Chondrocyte (in vitro differentiated cells): ENCODE data around the gene GALNT1. TPM values are rescaled to one million over a fixed set of nuclear protein-coding genes. Genes with fewer than 3 reads are reported as not detected.

Experiments
- DNase-seq: peaks from one replicate; pipeline ENCODE4 v3.0.0; 2021; ENCODE audit warnings: mixed read lengths, low spot score
- H3K27ac Mint-ChIP-seq: one replicate; pipeline ENCODE4 v1.8.0; 2021; ENCODE audit warnings: mild to moderate bottlenecking, moderate library complexity, mixed read lengths; ENCODE audit not compliant: unreplicated experiment
- H3K27me3 Mint-ChIP-seq: 2 replicates; pipeline ENCODE4 v1.8.0; 2021; ENCODE audit warnings: low read depth, mixed read lengths
- H3K36me3 Mint-ChIP-seq: 2 replicates; pipeline ENCODE4 v1.8.0; 2021; ENCODE audit warnings: low read depth, mixed read lengths
- H3K4me1 Mint-ChIP-seq: 2 replicates; pipeline ENCODE4 v1.8.0; 2021; ENCODE audit warnings: low read depth, mild to moderate bottlenecking, mixed read lengths
- H3K4me3 Mint-ChIP-seq: one replicate; pipeline ENCODE4 v1.8.0; 2021; ENCODE audit warnings: mild to moderate bottlenecking, moderate library complexity, mixed read lengths; ENCODE audit not compliant: unreplicated experiment
- H3K9me3 Mint-ChIP-seq: 2 replicates; pipeline ENCODE4 v1.8.0; 2021; ENCODE audit warnings: low read depth, mixed read lengths
- total RNA-seq: library from RNA; stranded (reverse); gene quantifications from 3 replicates; pipeline ENCODE4 v1.2.1, GENCODE V29; 2021
- TF ChIP-seq, protein P1 (sequence below): fragments of 200-600 bp; sonication (generic); IDR thresholded peaks from 2 replicates; pipeline ENCODE4 v1.5.0; 2021; ENCODE audit warnings: antibody characterized with exemption, mild to moderate bottlenecking, moderate library complexity

GALNT1 gene
- total RNA-seq, 1 donor from 2014 or later = 228 TPM

DNA sequence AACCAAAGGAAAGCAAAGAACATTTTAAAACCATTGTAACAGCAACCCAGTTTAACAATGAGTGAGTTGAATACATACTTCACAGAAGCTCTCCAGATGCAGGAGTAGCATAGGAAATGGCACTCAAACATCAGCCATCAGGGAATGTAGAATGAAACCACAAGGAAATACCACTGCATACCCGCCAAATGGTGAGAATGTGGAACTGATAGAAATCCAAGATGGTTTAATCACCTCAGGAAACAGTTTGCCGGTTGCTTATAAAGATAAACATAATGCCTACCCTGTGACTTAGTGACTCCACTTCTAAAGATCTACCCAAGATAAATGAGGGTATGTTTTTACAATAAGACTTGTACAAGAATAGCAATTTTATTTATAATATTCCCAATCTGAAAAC lies 132.0 kb downstream of the GALNT1 start:
- Mint-ChIP-seq H3K27me3 (no peaks in the 10 kb centered on the region), H3K4me1 (peaks cover 11% of the 10 kb centered on the region), H3K36me3 (peaks cover 36% of the 10 kb centered on the region), H3K9me3 (peaks cover 24% of the 10 kb centered on the region), H3K4me3 (no peak overlapping the region), H3K27ac (no peak overlapping the region)
- DNase-seq = no peak
- TF ChIP-seq, protein P1, sequence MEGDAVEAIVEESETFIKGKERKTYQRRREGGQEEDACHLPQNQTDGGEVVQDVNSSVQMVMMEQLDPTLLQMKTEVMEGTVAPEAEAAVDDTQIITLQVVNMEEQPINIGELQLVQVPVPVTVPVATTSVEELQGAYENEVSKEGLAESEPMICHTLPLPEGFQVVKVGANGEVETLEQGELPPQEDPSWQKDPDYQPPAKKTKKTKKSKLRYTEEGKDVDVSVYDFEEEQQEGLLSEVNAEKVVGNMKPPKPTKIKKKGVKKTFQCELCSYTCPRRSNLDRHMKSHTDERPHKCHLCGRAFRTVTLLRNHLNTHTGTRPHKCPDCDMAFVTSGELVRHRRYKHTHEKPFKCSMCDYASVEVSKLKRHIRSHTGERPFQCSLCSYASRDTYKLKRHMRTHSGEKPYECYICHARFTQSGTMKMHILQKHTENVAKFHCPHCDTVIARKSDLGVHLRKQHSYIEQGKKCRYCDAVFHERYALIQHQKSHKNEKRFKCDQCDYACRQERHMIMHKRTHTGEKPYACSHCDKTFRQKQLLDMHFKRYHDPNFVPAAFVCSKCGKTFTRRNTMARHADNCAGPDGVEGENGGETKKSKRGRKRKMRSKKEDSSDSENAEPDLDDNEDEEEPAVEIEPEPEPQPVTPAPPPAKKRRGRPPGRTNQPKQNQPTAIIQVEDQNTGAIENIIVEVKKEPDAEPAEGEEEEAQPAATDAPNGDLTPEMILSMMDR = no peak

DNA sequence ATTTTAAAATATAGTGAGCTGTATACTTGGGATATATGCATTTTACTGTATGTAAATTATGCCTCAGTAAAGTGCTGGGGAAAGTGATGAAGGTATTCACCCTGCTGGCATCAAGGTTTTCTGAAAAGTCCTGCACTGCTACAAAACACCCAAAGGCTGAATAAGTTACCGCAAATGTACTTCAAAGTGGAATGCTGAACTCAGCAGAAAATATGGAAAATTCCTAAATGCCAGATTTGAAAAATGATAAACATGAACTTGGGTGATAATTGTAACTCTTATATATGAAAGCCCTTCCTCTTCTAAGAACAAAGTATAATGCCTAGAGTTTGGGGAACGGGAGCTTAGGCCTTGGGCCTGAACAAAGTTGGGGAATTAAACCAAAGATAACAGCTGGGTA lies 133.0 kb downstream of the GALNT1 start:
- Mint-ChIP-seq H3K9me3 (peaks cover 34% of the 10 kb centered on the region), H3K27me3 (no peaks in the 10 kb centered on the region), H3K36me3 (peaks cover 34% of the 10 kb centered on the region), H3K27ac (no peak overlapping the region), H3K4me3 (no peak overlapping the region), H3K4me1 (peaks cover 7% of the 10 kb centered on the region)
- no peak for DNase-seq
- TF ChIP-seq, protein P1 = no peak

DNA sequence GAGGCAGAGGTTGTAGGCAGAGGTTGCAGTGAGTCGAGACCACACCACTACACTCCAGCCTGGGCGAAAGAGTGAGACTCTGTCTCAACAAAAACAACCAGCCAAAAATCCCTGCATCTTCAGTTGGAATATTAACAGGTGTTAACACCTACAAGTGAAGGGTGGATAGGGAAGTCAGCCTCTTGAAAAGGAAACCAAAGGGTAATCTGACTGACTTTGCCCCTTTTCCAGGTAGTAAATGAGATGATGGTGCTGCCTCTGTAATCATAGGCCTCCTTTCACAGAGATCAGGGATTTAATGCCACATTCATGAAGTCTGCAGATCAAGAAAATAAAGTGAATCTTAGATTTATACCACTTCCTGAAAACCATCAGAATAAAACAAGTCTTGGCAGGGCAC lies 133.6 kb downstream of the GALNT1 start:
- no peak for DNase-seq
- no peak overlapping the region for H3K27ac Mint-ChIP-seq
- peaks cover 7% of the 10 kb centered on the region for H3K4me1 Mint-ChIP-seq
- no peaks in the 10 kb centered on the region for H3K27me3 Mint-ChIP-seq
- peaks cover 37% of the 10 kb centered on the region for H3K9me3 Mint-ChIP-seq
- TF ChIP-seq, protein P1 = no peak
- H3K36me3 Mint-ChIP-seq = peaks cover 30% of the 10 kb centered on the region
- H3K4me3 Mint-ChIP-seq = no peak overlapping the region

DNA sequence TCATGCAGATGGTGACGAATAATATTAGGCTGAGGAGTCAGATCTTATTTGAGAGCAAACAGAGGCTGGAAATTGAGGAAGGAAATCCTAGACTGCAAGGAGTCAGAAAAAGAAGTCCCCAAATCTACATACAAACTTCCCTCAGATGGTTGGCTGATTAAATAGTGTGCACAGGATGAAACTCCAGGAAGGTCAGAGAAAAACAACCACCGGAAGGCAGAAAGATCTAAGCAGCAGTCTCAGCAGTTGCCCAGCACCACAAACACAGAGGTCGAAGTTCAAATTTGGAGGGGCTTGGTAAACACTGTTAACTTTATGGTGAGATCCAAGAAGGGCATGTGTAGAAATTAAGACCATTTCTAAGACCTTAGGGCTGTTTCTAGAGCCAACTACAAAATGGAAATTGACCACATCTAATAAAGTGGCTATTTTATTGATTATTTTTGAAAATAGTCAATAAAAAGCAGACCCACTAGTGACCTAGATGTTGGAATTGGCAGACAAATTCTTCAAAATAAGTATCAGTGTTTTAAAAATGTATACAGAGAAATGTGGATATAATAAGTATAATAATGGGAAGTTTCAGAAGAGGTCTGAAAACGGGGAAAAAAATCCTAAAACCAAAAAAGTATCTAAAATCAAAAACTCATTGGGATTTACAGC lies 134.8 kb downstream of the GALNT1 start:
- no peak for DNase-seq
- H3K9me3 Mint-ChIP-seq = peaks cover 46% of the 10 kb centered on the region
- H3K4me3 Mint-ChIP-seq = no peak overlapping the region
- H3K4me1 Mint-ChIP-seq = peaks cover 7% of the 10 kb centered on the region
- peaks cover 27% of the 10 kb centered on the region for H3K36me3 Mint-ChIP-seq
- H3K27me3 Mint-ChIP-seq = no peaks in the 10 kb centered on the region
- TF ChIP-seq, protein P1 = no peak
- no peak overlapping the region for H3K27ac Mint-ChIP-seq

DNA sequence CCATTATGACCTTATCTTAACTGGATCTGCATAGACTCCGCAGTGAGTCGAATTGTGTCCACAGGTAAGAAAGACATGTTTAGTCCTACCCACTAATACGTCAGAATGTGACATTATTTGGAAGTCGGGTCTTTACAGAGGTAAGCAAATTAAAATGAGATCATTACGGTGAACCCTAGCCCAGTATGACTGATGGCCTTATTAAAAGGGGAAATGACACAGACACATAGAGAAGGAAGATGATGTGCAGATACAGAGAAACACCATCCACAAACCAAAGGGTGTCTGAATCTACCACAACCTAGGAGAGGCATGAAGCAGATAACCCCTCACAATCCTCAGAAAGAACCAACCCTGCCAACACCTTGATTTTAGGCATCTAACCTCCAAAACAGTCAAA lies 135.6 kb downstream of the GALNT1 start:
- TF ChIP-seq, protein P1 = no peak
- no peak overlapping the region for H3K4me3 Mint-ChIP-seq
- peaks cover 46% of the 10 kb centered on the region for H3K9me3 Mint-ChIP-seq
- H3K4me1 Mint-ChIP-seq = peaks cover 7% of the 10 kb centered on the region
- no peaks in the 10 kb centered on the region for H3K27me3 Mint-ChIP-seq
- peaks cover 23% of the 10 kb centered on the region for H3K36me3 Mint-ChIP-seq
- DNase-seq = no peak
- H3K27ac Mint-ChIP-seq = no peak overlapping the region
